Small intestine (tissue), 7 donors: ENCODE data around the gene ANKRD39. TPM values are rescaled to one million over a fixed set of nuclear protein-coding genes. Genes with fewer than 3 reads are reported as not detected.

Experiments
- DNase-seq, 2 donors: peaks; one replicate each; pipeline versions ENCODE4 v3.0.0 to v3.0.0-alpha.2; 2013
- FAIRE-seq: peaks from 2 replicates; lab custom pipeline; 2012; peaks lifted over from hg19 to GRCh38; lab: Jason Lieb, UNC
- H3K27ac ChIP-seq, 3 donors: one replicate each; pipeline ENCODE4 v1.5.1; 2013; ENCODE audit warnings: low read length in 2 of 3, mild to moderate bottlenecking in 2 of 3, control low read depth in 1 of 3, inconsistent platforms in 1 of 3, low read depth in 1 of 3, moderate library complexity in 1 of 3
- H3K27me3 ChIP-seq, 3 donors: one replicate each; pipeline ENCODE4 v1.6.1; 2013; ENCODE audit warnings: low read length in 3 of 3, inconsistent platforms in 1 of 3; ENCODE audit not compliant: control insufficient read depth in 3 of 3, insufficient read depth in 3 of 3
- H3K36me3 ChIP-seq, 3 donors: one replicate each; pipeline ENCODE4 v1.6.1; 2013; ENCODE audit warnings: low read length in 3 of 3, inconsistent platforms in 1 of 3, low read depth in 1 of 3, mild to moderate bottlenecking in 1 of 3, moderate library complexity in 1 of 3; ENCODE audit not compliant: control insufficient read depth in 3 of 3, insufficient read depth in 2 of 3
- H3K4me1 ChIP-seq, 3 donors: one replicate each; pipeline ENCODE4 v1.6.1; 2013; ENCODE audit warnings: low read length in 2 of 3, inconsistent platforms in 1 of 3, low read depth in 1 of 3, mild to moderate bottlenecking in 1 of 3, moderate library complexity in 1 of 3; ENCODE audit not compliant: control insufficient read depth in 3 of 3, insufficient read depth in 2 of 3
- H3K4me3 ChIP-seq, 3 donors: one replicate each; pipeline ENCODE4 v1.5.1; 2013; ENCODE audit warnings: low read length in 3 of 3, control low read depth in 1 of 3, inconsistent platforms in 1 of 3, low read depth in 1 of 3, mild to moderate bottlenecking in 1 of 3, moderate library complexity in 1 of 3
- H3K9me3 ChIP-seq, 2 donors: one replicate each; pipeline ENCODE4 v1.6.1; 2013; ENCODE audit warnings: low read depth in 1 of 2, low read length in 1 of 2; ENCODE audit not compliant: control insufficient read depth in 2 of 2, insufficient read depth in 1 of 2
- WGBS, 3 donors: extraction: QIAGEN DNeasy Blood & Tissue Kit; methylation state at CpG; one replicate each; pipeline ENCODE4 v1.1.7; 2013; 5-methylcytosine and 5-hydroxymethylcytosine counted together
- polyA plus RNA-seq, 4 donors: library from polyadenylated mRNA; stranded (reverse) in 3 of 4; unstranded in 1 of 4; fragments of 200-250 nt in 3 of 4; fragments of 120-200 nt in 1 of 4; gene quantifications; one replicate each; pipeline versions ENCODE4 v1.2.1 to v1.2.3, GENCODE V29; 2013
- donor health status: healthy with polysubstance abuse.
- donor health status: control.
- donor health status: control.
- donor health status: Bipolar disorder and iron deficiency.
- donor health status: healthy.

Gene ANKRD39
- polyA plus RNA-seq, 4 donors = 9.3 to 23.0 (median 16.5) TPM

DNA sequence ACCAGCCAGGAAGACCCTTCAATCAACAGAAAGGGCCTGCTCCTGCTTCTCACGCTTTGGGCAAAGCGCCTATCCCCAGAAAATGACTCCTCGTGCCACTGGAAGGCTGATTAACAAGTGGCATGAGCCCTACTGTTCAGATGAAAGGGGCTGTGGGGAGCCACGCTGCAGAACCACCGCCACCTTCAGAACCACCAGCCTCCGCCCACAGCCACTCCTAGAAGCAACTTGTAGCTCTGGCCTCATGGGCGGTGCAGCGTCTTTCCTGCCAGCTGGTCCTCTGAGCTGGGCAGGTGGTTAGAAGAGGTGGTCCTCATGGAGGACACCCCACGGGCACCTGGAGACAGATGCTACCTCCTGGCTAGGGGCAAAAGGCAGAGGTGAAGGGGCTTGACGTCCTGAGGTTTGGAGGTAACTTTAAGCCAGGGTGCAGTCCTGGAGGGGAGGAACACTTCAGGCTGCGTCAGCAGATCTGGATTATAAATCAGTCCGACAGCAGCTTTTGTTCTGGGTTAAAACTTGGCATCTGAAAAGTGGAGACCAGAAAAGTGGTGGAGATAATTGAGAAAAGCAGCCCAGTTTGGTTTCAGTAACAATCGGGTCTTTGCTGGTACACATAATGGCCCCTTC, 12.9 kb upstream of the ANKRD39 start:
- H3K4me3 ChIP-seq = peak overlapping the region; percentile 76 to 96 (median 81)
- no peaks in the 10 kb centered on the region for H3K9me3 ChIP-seq
- FAIRE-seq (no peak), DNase-seq (peak; percentile 43 to 68)
- H3K36me3 ChIP-seq = peaks cover 0 to 23% (median 0%) of the 10 kb centered on the region in 3 donors
- WGBS, 3 donors = 4 to 11% (median 10%) methylated on average over 13 of the region's 13 CpGs
- H3K27me3 ChIP-seq = peaks cover 0 to 12% (median 0%) of the 10 kb centered on the region in 3 donors
- H3K4me1 ChIP-seq = peaks cover 0 to 46% (median 6%) of the 10 kb centered on the region in 3 donors
- peak overlapping the region in 2 of 3 donors; percentile 58 to 86 for H3K27ac ChIP-seq

- Histone ChIP-seq H3K27me3 (peaks cover 0 to 10% (median 0%) of the 10 kb centered on the region in 3 donors), H3K4me3 (peak within 1 kb of the TSS; percentile 76 to 96 (median 81)), H3K27ac (peak within 1 kb of the TSS; percentile 43 to 91 (median 91)), H3K9me3 (no peaks in the 10 kb centered on the region), H3K4me1 (peaks cover 0 to 40% (median 6%) of the 10 kb centered on the region in 3 donors), H3K36me3 (peaks cover 0 to 31% (median 0%) of the 10 kb centered on the region in 3 donors)
- 0 to 3% (median 1%) methylated on average over 30 to 93 of the region's 93 CpGs for WGBS, 3 donors
- DNase-seq (peak in 1 of 2 donors; percentile 82), FAIRE-seq (no peak)
Observed at GRCh38 chr2:96869822-96870625, 12.2 kb upstream of the ANKRD39 start, which contains the start of gene SEMA4C. SEMA4C (minus strand) TSS chr2:96870080; CDS start chr2:96867886, 2,194 bp downstream.

DNA sequence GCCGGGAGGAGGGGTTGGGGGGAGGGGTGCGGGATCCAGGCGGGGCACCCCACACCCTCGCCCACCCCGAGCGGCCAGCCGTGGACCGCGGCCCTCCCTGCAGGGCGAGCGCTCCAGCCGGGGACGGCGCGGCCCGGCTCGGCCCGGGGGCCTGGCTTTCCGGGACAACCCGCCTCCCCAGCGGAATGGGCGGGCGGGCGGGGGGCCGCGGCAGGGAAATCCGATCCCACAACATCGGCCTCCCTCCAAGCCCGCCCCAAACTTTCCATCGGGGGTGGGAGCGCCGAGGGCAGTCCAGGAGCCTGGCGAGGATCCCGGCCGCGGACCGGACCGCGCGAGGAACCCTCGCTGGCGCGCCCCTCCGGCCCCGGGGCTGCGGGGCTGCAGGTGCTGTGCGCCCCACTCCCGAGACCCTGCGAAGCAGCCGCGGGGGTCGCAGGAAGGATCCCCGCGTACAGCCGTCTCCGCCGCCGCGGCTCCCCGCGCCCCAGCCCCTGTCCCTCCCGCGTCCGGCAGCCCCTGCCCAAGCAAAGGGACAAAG, 11.5 kb upstream of the ANKRD39 start:
- H3K27me3 ChIP-seq = peaks cover 0 to 5% (median 0%) of the 10 kb centered on the region in 3 donors
- peak overlapping the region; percentile 76 to 96 (median 81) for H3K4me3 ChIP-seq
- H3K36me3 ChIP-seq = peaks cover 0 to 37% (median 0%) of the 10 kb centered on the region in 3 donors
- H3K9me3 ChIP-seq = no peaks in the 10 kb centered on the region
- FAIRE-seq = no peak
- H3K27ac ChIP-seq = peak overlapping the region; percentile 43 to 91 (median 91)
- DNase-seq = peak in 1 of 2 donors; percentile 81
- 0 to 4% (median 1%) methylated on average over 26 to 64 of the region's 64 CpGs for WGBS, 3 donors
- peaks cover 0 to 36% (median 6%) of the 10 kb centered on the region in 3 donors for H3K4me1 ChIP-seq

DNA sequence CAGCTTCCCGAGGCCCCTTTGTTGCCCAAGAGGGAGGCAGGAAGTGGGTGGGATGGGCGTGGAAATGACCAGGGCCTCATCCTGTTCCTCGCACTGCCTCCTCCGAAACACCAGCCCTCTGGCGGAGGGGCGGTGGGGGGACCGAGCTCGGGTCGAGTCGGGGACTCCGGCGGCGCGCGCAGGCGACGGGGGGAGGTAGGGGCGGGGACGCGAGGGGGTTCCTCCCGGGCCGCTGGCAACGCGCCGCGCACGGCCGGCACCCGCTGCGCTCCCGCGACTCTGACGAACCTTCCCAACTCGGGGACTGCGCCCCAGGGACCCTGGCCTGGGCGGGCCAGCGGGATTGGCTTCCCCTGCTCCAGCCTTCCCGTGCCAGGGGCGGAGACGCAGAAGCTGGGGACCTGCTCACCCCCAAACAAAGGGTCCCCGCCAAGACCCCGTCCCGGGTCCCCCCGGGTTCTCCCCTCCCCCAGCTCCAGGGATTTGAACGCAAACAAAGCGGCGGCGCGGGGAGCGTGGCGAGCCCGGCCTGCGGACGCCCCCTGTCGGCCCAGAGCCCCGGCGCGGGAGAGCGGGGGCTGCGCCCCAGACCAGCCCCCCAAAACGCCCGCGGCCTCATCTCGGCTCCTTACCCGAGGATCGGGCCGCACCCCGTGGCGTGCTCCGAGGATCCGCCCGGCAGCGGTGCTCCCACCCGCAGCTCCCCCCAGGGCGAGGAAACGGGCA, 10.9 kb upstream of the ANKRD39 start:
- H3K4me3 ChIP-seq = peak overlapping the region; percentile 76 to 96 (median 81)
- FAIRE-seq = no peak

DNA sequence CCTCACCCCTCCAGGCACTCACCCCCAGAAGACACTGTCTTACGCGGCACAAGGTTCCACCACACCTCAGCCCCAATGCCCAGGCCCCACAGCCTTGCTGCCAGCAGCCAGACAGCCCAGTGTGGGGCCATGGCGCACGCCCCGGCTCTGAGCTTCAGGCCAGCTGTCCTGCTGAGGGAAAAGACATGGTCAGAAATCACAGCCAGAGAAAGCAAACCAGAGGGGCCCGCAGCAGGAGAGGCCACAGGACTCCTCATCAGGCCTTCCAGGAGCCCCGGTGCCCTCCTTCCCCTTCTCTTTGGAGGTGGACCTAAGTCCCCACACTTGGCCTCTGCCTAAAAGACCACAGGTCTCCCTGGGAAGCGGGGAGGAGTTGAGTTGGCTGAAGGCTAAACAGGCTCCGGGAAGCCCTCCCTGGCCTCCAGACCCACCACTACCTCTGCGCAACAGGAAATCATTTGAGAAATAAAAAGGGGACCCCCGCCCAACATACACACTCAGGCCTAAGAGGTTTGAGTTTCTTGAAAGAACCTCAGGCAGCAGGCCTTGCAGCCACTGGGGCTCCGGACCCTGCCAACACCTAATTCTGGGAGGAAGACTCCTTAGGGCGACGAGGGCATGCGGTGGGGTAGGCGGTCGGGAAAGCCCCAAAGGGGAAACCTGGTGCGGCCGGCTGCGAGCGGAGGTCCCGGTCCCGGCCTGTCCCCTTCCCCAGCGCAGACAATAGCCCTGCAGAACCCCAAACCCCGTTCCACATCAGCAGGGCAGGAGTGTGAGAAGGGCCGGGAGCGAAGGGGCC, 10.1 kb upstream of the ANKRD39 start:
- Histone ChIP-seq H3K9me3 (no peaks in the 10 kb centered on the region), H3K27ac (peak overlapping the region; percentile 32 to 91 (median 91)), H3K27me3 (no peaks in the 10 kb centered on the region), H3K36me3 (peaks cover 0 to 51% (median 2%) of the 10 kb centered on the region in 3 donors), H3K4me3 (peak overlapping the region; percentile 76 to 96 (median 81)), H3K4me1 (peaks cover 0 to 29% (median 6%) of the 10 kb centered on the region in 3 donors)
- WGBS, 3 donors = 10 to 13% (median 12%) methylated on average over 26 to 27 of the region's 27 CpGs
- DNase-seq = peak in 1 of 2 donors; percentile 55
- no peak for FAIRE-seq

More for the DNA sequence above, 10.9 kb upstream of the ANKRD39 start:
- Histone ChIP-seq H3K9me3 (no peaks in the 10 kb centered on the region), H3K27me3 (peaks cover 0 to under 1% (median 0%) of the 10 kb centered on the region in 3 donors), H3K4me1 (peaks cover 0 to 30% (median 6%) of the 10 kb centered on the region in 3 donors), H3K27ac (peak overlapping the region; percentile 32 to 91 (median 91)), H3K36me3 (peaks cover 0 to 44% (median 1%) of the 10 kb centered on the region in 3 donors)
- 0 to 1% (median 1%) methylated on average over 48 to 76 of the region's 76 CpGs for WGBS, 3 donors
- DNase-seq = peak; percentile 42 to 93

- no peak for FAIRE-seq
- H3K36me3 ChIP-seq = peaks cover 0 to 53% (median 2%) of the 10 kb centered on the region in 3 donors
- peaks cover 0 to 27% (median 6%) of the 10 kb centered on the region in 3 donors for H3K4me1 ChIP-seq
- no peaks in the 10 kb centered on the region for H3K27me3 ChIP-seq
- peak overlapping the region in 2 of 3 donors; percentile 76 to 96 for H3K4me3 ChIP-seq
- 36 to 52% (median 46%) methylated on average over 21 to 22 of the region's 22 CpGs for WGBS, 3 donors
- no peaks in the 10 kb centered on the region for H3K9me3 ChIP-seq
- no peak for DNase-seq
- peak overlapping the region in 2 of 3 donors; percentile 91 for H3K27ac ChIP-seq
Observed at GRCh38 chr2:96866986-96867755, 9.4 kb upstream of the ANKRD39 start.

DNA sequence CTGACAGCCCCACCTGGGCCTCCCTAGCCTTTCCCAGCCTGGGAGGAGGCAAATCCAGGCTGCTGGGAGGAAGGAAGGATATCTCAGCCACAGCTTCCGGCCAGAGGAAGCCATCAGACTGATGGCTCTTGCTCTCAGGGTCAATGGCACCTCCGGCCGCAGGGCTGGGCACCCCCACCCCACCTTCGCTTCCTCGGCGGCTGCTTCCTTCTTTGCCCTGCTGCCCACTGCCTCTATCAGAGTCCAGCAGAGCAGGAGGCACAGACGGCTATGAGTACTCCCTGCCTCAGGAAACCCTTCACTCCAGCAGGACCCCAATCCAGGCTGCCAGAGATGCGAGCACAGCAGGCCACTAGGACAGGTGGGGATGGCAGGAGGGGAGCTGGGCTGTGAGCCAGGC, 8.8 kb upstream of the ANKRD39 start:
- Histone ChIP-seq H3K36me3 (peaks cover 0 to 57% (median 2%) of the 10 kb centered on the region in 3 donors), H3K4me3 (no peak overlapping the region), H3K27me3 (no peaks in the 10 kb centered on the region), H3K4me1 (peaks cover 0 to 32% (median 6%) of the 10 kb centered on the region in 3 donors), H3K27ac (no peak overlapping the region), H3K9me3 (no peaks in the 10 kb centered on the region)
- FAIRE-seq (no peak), DNase-seq (no peak)
- 62 to 87% (median 66%) methylated on average over 4 to 8 of the region's 8 CpGs for WGBS, 3 donors
